H9 (cell line): Measurements from ENCODE around the gene SHC4. TPM values are rescaled to one million over a fixed set of nuclear protein-coding genes. Genes with fewer than 3 reads are reported as not detected.

Source experiments
- DNase-seq: peaks from one replicate; pipeline ENCODE4 v3.0.0-alpha.2; 2017
- H2AFZ ChIP-seq: one replicate; pipeline ENCODE4 v1.6.1; 2013; ENCODE audit warnings: mild to moderate bottlenecking, low read length, control low read depth, moderate library complexity
- H2AK5ac ChIP-seq: 2 replicates; pipeline ENCODE4 v1.6.1; 2013; ENCODE audit warnings: low read length, control low read depth, mixed read lengths; ENCODE audit not compliant: insufficient read length
- H2BK120ac ChIP-seq: one replicate; pipeline ENCODE4 v1.6.1; 2013; ENCODE audit warnings: low read depth, mild to moderate bottlenecking, low read length, control low read depth, inconsistent platforms; ENCODE audit not compliant: poor library complexity, severe bottlenecking
- H2BK12ac ChIP-seq: 2 replicates; pipeline ENCODE4 v1.6.1; 2013; ENCODE audit warnings: low read length, control low read depth, mixed read lengths, low read depth; ENCODE audit not compliant: insufficient read length
- H2BK15ac ChIP-seq: 2 replicates; pipeline ENCODE4 v1.6.1; 2013; ENCODE audit warnings: low read depth, low read length, control low read depth
- H2BK20ac ChIP-seq: one replicate; pipeline ENCODE4 v1.6.1; 2013; ENCODE audit warnings: low read depth, mild to moderate bottlenecking, low read length, control low read depth, inconsistent platforms; ENCODE audit not compliant: poor library complexity, severe bottlenecking
- H2BK5ac ChIP-seq: 2 replicates; pipeline ENCODE4 v1.6.1; 2013; ENCODE audit warnings: low read length, control low read depth, mixed read lengths; ENCODE audit not compliant: insufficient read length
- H3K14ac ChIP-seq: 2 replicates; pipeline ENCODE4 v1.6.1; 2013; ENCODE audit warnings: low read length, control low read depth; ENCODE audit not compliant: insufficient read depth
- H3K18ac ChIP-seq: 2 replicates; pipeline ENCODE4 v1.6.1; 2013; ENCODE audit warnings: low read depth, mild to moderate bottlenecking, mixed read lengths, low read length, control low read depth; ENCODE audit not compliant: insufficient read length
- H3K23ac ChIP-seq: 2 replicates; pipeline ENCODE4 v1.6.1; 2013; ENCODE audit warnings: low read length, control low read depth, mixed read lengths, low read depth; ENCODE audit not compliant: insufficient read length
- H3K23me2 ChIP-seq: 2 replicates; pipeline ENCODE4 v1.6.1; 2013; ENCODE audit warnings: low read depth, mild to moderate bottlenecking, mixed read lengths, low read length, control low read depth; ENCODE audit not compliant: insufficient read length, poor library complexity, severe bottlenecking
- H3K27ac ChIP-seq: 2 replicates; pipeline ENCODE4 v1.5.1; 2013; ENCODE audit warnings: low read length, control low read depth, mixed read lengths, low read depth; ENCODE audit not compliant: insufficient read length
- H3K27me3 ChIP-seq: 2 replicates; pipeline ENCODE4 v1.6.1; 2013; ENCODE audit warnings: low read length, control low read depth, inconsistent platforms; ENCODE audit not compliant: insufficient read depth
- H3K4ac ChIP-seq: 2 replicates; pipeline ENCODE4 v1.6.1; 2013; ENCODE audit warnings: low read depth, mild to moderate bottlenecking, control low read depth, inconsistent platforms, low read length, moderate library complexity
- H3K4me1 ChIP-seq: 2 replicates; pipeline ENCODE4 v1.6.1; 2013; ENCODE audit warnings: low read length, control low read depth, inconsistent platforms; ENCODE audit not compliant: insufficient read depth
- H3K4me2 ChIP-seq: 2 replicates; pipeline ENCODE4 v1.6.1; 2013; ENCODE audit warnings: low read length, control low read depth, mixed read lengths; ENCODE audit not compliant: insufficient read length, insufficient read depth
- H3K56ac ChIP-seq: 2 replicates; pipeline ENCODE4 v1.6.1; 2013; ENCODE audit warnings: low read depth, mild to moderate bottlenecking, mixed read lengths, low read length, control low read depth; ENCODE audit not compliant: insufficient read length
- H3K79me1 ChIP-seq: 2 replicates; pipeline ENCODE4 v1.6.1; 2013; ENCODE audit warnings: low read depth, mild to moderate bottlenecking, moderate library complexity, low read length, control low read depth, inconsistent platforms; ENCODE audit not compliant: insufficient read depth, poor library complexity, severe bottlenecking
- H3K79me2 ChIP-seq: 2 replicates; pipeline ENCODE4 v1.6.1; 2013; ENCODE audit warnings: low read length, control low read depth, inconsistent platforms; ENCODE audit not compliant: insufficient read depth
- H3K9ac ChIP-seq: 2 replicates; pipeline ENCODE4 v1.6.1; 2013; ENCODE audit warnings: low read length, control low read depth, mixed read lengths; ENCODE audit not compliant: insufficient read length; ENCODE audit errors: extremely low read depth
- H3K9me3 ChIP-seq: one replicate; pipeline ENCODE4 v1.6.1; 2013; ENCODE audit warnings: low read depth, low read length, inconsistent platforms; ENCODE audit not compliant: control insufficient read depth
- H3T11ph ChIP-seq: one replicate; pipeline ENCODE4 v1.6.1; 2013; ENCODE audit warnings: mild to moderate bottlenecking, low read length, control low read depth, inconsistent platforms
- H4K20me1 ChIP-seq: one replicate; pipeline ENCODE4 v1.6.1; 2013; ENCODE audit not compliant: control insufficient read depth, insufficient read length, insufficient read depth
- H4K5ac ChIP-seq: 2 replicates; pipeline ENCODE4 v1.6.1; 2013; ENCODE audit warnings: low read depth, mild to moderate bottlenecking, mixed read lengths, low read length, control low read depth; ENCODE audit not compliant: insufficient read length
- H4K8ac ChIP-seq: replicated peaks from 2 replicates; pipeline ENCODE4 v1.6.1; 2013; ENCODE audit warnings: low read length, control low read depth, mixed read lengths, low read depth; ENCODE audit not compliant: insufficient read length
- H4K91ac ChIP-seq: 2 replicates; pipeline ENCODE4 v1.6.1; 2013; ENCODE audit warnings: low read depth, mild to moderate bottlenecking, moderate library complexity, mixed read lengths, low read length, control low read depth; ENCODE audit not compliant: insufficient read length
- H3K27ac Mint-ChIP-seq, 3 experiments: 2 replicates in 2 of 3; 3 replicates in 1 of 3; pipeline ENCODE4 v1.8.0; 2020 to 2021; ENCODE audit warnings: mixed read lengths in 3 of 3, mild to moderate bottlenecking in 1 of 3, moderate library complexity in 1 of 3
- H3K27me3 Mint-ChIP-seq: 2 replicates; pipeline ENCODE4 v1.8.0; 2021; ENCODE audit warnings: low read depth, mild to moderate bottlenecking, moderate library complexity, mixed read lengths
- H3K36me3 Mint-ChIP-seq, 3 experiments: 2 replicates in 2 of 3; 3 replicates in 1 of 3; pipeline ENCODE4 v1.8.0; 2020 to 2021; ENCODE audit warnings: low read depth in 3 of 3, mixed read lengths in 3 of 3; ENCODE audit not compliant: insufficient read depth in 1 of 3
- H3K4me1 Mint-ChIP-seq, 2 experiments: 2 replicates each; pipeline ENCODE4 v1.8.0; 2020; ENCODE audit warnings: mixed read lengths in 2 of 2
- H3K4me3 Mint-ChIP-seq, 2 experiments: 2 replicates in 1 of 2; 3 replicates in 1 of 2; pipeline ENCODE4 v1.8.0; 2020 to 2021; ENCODE audit warnings: mild to moderate bottlenecking in 2 of 2, mixed read lengths in 2 of 2, moderate library complexity in 1 of 2
- H3K9me3 Mint-ChIP-seq, 2 experiments: 2 replicates in 1 of 2; 3 replicates in 1 of 2; pipeline ENCODE4 v1.8.0; 2020; ENCODE audit warnings: mild to moderate bottlenecking in 2 of 2, mixed read lengths in 2 of 2, moderate library complexity in 1 of 2
- CTCF ChIP-seq: fragments of 200-600 bp; sonication (generic); conservative IDR thresholded peaks from 3 replicates; pipeline ENCODE4 v1.8.0; 2021; ENCODE audit warnings: antibody characterized with exemption, mild to moderate bottlenecking
- whole genome bisulfite sequencing: extraction: QIAGEN DNeasy Blood & Tissue Kit; methylation state at CpG from one replicate; pipeline ENCODE4 v1.1.7; 2013; ENCODE audit warnings: missing lambda C conversion rate, low lambda C conversion rate, mixed read lengths; ENCODE audit not compliant: insufficient read length; ENCODE audit errors: extremely low coverage; 5-methylcytosine and 5-hydroxymethylcytosine counted together
- total RNA-seq: library from RNA; stranded (reverse); gene quantifications from 2 replicates; pipeline ENCODE4 v1.2.1, GENCODE V29; 2021

SHC4 gene
- total RNA-seq, 1 experiment from 2014 or later, result 0.26 TPM

GRCh38 chr15:48828471-48828870 lies 135.2 kb downstream of the SHC4 start:
- no peak overlapping the region for H2BK120ac ChIP-seq
- no CpG with 5 or more reads among the region's 4 CpGs for WGBS
- H3K27ac Mint-ChIP-seq, result no peak overlapping the region
- no peak overlapping the region for H3T11ph ChIP-seq
- H3K56ac ChIP-seq, result no peak overlapping the region
- H3K9me3 ChIP-seq, result no peaks in the 10 kb centered on the region
- no peaks in the 10 kb centered on the region for H3K23me2 ChIP-seq
- H3K9ac ChIP-seq, result no peak overlapping the region
- H3K9me3 Mint-ChIP-seq, result no peaks in the 10 kb centered on the region
- H3K14ac ChIP-seq, result no peak overlapping the region
- H3K4me2 ChIP-seq, result no peak overlapping the region
- no peaks in the 10 kb centered on the region for H4K20me1 ChIP-seq
- no peaks in the 10 kb centered on the region for H3K79me2 ChIP-seq
- H2BK5ac ChIP-seq, result no peak overlapping the region
- no peak overlapping the region for H2BK15ac ChIP-seq
- H4K5ac ChIP-seq, result no peak overlapping the region
- H3K36me3 Mint-ChIP-seq, result no peaks in the 10 kb centered on the region
- no peak overlapping the region for H3K4me3 Mint-ChIP-seq
- H2BK20ac ChIP-seq, result no peak overlapping the region
- no peak for TF ChIP-seq CTCF
- no peaks in the 10 kb centered on the region for H3K4me1 ChIP-seq
- no peaks in the 10 kb centered on the region for H3K27me3 ChIP-seq
- H4K8ac ChIP-seq, result no peak overlapping the region
- H3K79me1 ChIP-seq, result no peaks in the 10 kb centered on the region
- H3K27me3 Mint-ChIP-seq, result no peaks in the 10 kb centered on the region; the same call in 1 of the 2 replicates
- no peak overlapping the region for H3K4ac ChIP-seq
- H2AK5ac ChIP-seq, result no peak overlapping the region
- H4K91ac ChIP-seq, result no peak overlapping the region
- no peak overlapping the region for H3K23ac ChIP-seq
- H3K4me1 Mint-ChIP-seq, result peaks cover 4 to 6% of the 10 kb centered on the region in 2 experiments
- no peak overlapping the region for H2BK12ac ChIP-seq
- H3K18ac ChIP-seq, result no peak overlapping the region
- DNase-seq, result no peak
- H2AFZ ChIP-seq, result no peak overlapping the region
- no peak overlapping the region for H3K27ac ChIP-seq
